ENCODE results near the gene KIF5B. TPM values are rescaled to one million over a fixed set of nuclear protein-coding genes. Genes with fewer than 3 reads are reported as not detected.
A peak's percentile ranks its signal among the peaks of the same experiment; 100 is the strongest.

KIF5B gene
- total and polyA plus RNA-seq, 2 of the 4 experiments (the other 2 are of a cell fraction): 33.5 to 68.5 TPM

DNA sequence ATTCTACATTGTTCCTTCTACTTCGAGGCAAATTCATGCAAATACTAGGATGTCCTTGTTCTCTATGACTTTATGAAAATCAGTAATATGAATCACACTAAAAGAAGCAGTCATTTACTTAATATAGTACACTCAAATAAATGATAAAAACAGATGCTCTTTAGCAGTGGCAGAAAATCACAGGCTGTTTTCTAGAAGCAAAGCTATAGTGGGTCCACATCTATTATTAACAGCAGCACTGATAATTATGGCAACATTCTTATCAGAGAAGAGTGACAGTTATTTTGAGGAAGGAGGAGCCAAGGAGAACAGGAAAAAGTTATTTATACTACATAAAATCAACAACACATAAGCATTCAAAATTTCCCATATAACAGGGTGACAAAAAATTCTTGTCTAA lies 16.5 kb downstream of the KIF5B start:
- Histone ChIP-seq H2BK15ac (ENCODE audit: low read depth, low read length) (no peak overlapping the region), H3K9ac (ENCODE audit: low read depth, low read length) (no peak overlapping the region), H3K56ac (ENCODE audit: extremely low read depth, insufficient read depth, low read length) (no peak overlapping the region), H3K36me3 (ENCODE audit: control insufficient read depth, insufficient read depth, low read length) (peaks cover 31% of the 10 kb centered on the region), H3K4me2 (ENCODE audit: low read depth, low read length) (no peak overlapping the region), H2AK5ac (ENCODE audit: low read depth, low read length) (no peak overlapping the region), H3K9me3 (ENCODE audit: control insufficient read depth, insufficient read depth, low read length) (no peaks in the 10 kb centered on the region), H2BK20ac (ENCODE audit: low read depth, low read length) (no peak overlapping the region), H3K27me3 (ENCODE audit: control insufficient read depth, insufficient read depth, low read length) (no peaks in the 10 kb centered on the region), H4K20me1 (ENCODE audit: insufficient read depth, low read length) (peaks cover 60% of the 10 kb centered on the region), H3K23ac (ENCODE audit: low read depth, low read length) (no peak overlapping the region), H4K91ac (ENCODE audit: insufficient read depth, low read depth, low read length) (no peak overlapping the region), H3K9me1 (ENCODE audit: insufficient read depth, low read length) (peaks cover 5% of the 10 kb centered on the region; the same call in 1 of the 2 replicates), H3K4me3 (ENCODE audit: insufficient read depth, low read depth, low read length) (no peak overlapping the region), H2BK120ac (ENCODE audit: low read depth, low read length) (no peak overlapping the region), H4K5ac (ENCODE audit: low read depth, low read length) (no peak overlapping the region), H2BK5ac (ENCODE audit: low read depth, low read length, poor library complexity, severe bottlenecking) (peak overlapping the region; percentile 44), H3K79me1 (ENCODE audit: low read depth in 1 of 2, low read length in 2 of 2) (peaks cover 9 to 48% of the 10 kb centered on the region in 2 experiments; a peak in 3 of 4 replicates), H3K4ac (ENCODE audit: low read depth, low read length) (no peak overlapping the region), H3K18ac (ENCODE audit: low read depth, low read length) (no peak overlapping the region), H2AFZ (replicated peaks; ENCODE audit: low read length, poor library complexity) (no peak overlapping the region), H3K27ac (ENCODE audit: insufficient read depth, low read length) (no peak overlapping the region), H3K4me1 (ENCODE audit: control insufficient read depth, insufficient read depth, low read length) (peaks cover 10% of the 10 kb centered on the region; the same call in 1 of the 2 replicates), H2AK9ac (replicated peaks; ENCODE audit: low read depth, low read length, poor library complexity) (no peak overlapping the region), H4K8ac (ENCODE audit: low read depth in 2 of 2, low read length in 2 of 2) (no peak overlapping the region), H3K14ac (replicated peaks; ENCODE audit: low read depth, low read length) (no peak overlapping the region)
- POLR2A ChIA-PET (ENCODE audit: unreplicated experiment): no interaction called here
- CTCF ChIA-PET: no interaction called here
- in situ Hi-C loops (cut with MboI; ENCODE audit: low sequenced_read_pairs): no loop called here
- TF ChIP-seq, protein P1, sequence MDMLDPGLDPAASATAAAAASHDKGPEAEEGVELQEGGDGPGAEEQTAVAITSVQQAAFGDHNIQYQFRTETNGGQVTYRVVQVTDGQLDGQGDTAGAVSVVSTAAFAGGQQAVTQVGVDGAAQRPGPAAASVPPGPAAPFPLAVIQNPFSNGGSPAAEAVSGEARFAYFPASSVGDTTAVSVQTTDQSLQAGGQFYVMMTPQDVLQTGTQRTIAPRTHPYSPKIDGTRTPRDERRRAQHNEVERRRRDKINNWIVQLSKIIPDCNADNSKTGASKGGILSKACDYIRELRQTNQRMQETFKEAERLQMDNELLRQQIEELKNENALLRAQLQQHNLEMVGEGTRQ (IDR thresholded peaks at IDR 0.05; ENCODE audit: low read depth, low read length): no peak
- TF ChIP-seq MAZ (IDR thresholded peaks at IDR 0.05; ENCODE audit: borderline replicate concordance, low read depth, low read length) (no peak), CEBPB (IDR thresholded peaks at IDR 0.05; ENCODE audit: low read depth, low read length) (no peak), SMC3 (IDR thresholded peaks at IDR 0.05; ENCODE audit: low read depth, low read length) (no peak), NFE2L2 (IDR thresholded peaks at IDR 0.05; ENCODE audit: low read depth, low read length) (no peak), CHD1 (IDR thresholded peaks at IDR 0.05; ENCODE audit: low read depth, low read length) (no peak), MAFK (IDR thresholded peaks at IDR 0.05; ENCODE audit: low read depth, low read length) (no peak), RAD21 (IDR thresholded peaks at IDR 0.05; ENCODE audit: low read length) (no peak), FOS (IDR thresholded peaks at IDR 0.05; ENCODE audit: low read depth, low read length) (no peak), MXI1 (IDR thresholded peaks at IDR 0.05; ENCODE audit: borderline replicate concordance, low read depth, low read length) (no peak), POLR2A (IDR thresholded peaks at IDR 0.05; ENCODE audit: low read depth, low read length) (no peak)
- TF ChIP-seq, protein P2, sequence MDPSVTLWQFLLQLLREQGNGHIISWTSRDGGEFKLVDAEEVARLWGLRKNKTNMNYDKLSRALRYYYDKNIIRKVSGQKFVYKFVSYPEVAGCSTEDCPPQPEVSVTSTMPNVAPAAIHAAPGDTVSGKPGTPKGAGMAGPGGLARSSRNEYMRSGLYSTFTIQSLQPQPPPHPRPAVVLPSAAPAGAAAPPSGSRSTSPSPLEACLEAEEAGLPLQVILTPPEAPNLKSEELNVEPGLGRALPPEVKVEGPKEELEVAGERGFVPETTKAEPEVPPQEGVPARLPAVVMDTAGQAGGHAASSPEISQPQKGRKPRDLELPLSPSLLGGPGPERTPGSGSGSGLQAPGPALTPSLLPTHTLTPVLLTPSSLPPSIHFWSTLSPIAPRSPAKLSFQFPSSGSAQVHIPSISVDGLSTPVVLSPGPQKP (IDR thresholded peaks at IDR 0.05; ENCODE audit: borderline replicate concordance, low read depth, low read length): no peak
- intact Hi-C loops (cut with micrococcal nuclease): loop anchor here (2.0 kb wide), 1 partner anchor 17 kb away; no protein-coding TSS in a partner anchor
- WGBS, 2 experiments (ENCODE audit: extremely low coverage in 2 of 2, insufficient read length in 1 of 2): no CpG with 5 or more reads among the region's 1 CpG
- ATAC-seq (ENCODE audit: low read depth) (no peak), DNase-seq (no peak)
- BruUV-seq (replicated peaks): no TSS peak
- dilution Hi-C loops (cut with HindIII; ENCODE audit: low sequenced_read_pairs, unreplicated experiment): no loop called here
